HFFc6 (cell line): ENCODE data around the gene MEI1. TPM values are rescaled to one million over a fixed set of nuclear protein-coding genes. Genes with fewer than 3 reads are reported as not detected.

Experiments
- DNase-seq: peaks from one replicate; pipeline ENCODE4 v3.0.0-alpha.2; 2018
- H3K27ac Mint-ChIP-seq: 2 replicates; pipeline ENCODE4 v1.8.0; 2020; ENCODE audit warnings: mild to moderate bottlenecking, mixed read lengths
- H3K27me3 Mint-ChIP-seq: 2 replicates; pipeline ENCODE4 v1.8.0; 2021; ENCODE audit warnings: mild to moderate bottlenecking, moderate library complexity, mixed read lengths; ENCODE audit not compliant: insufficient read depth
- H3K36me3 Mint-ChIP-seq: 2 replicates; pipeline ENCODE4 v1.8.0; 2021; ENCODE audit warnings: low read depth, mixed read lengths
- H3K4me1 Mint-ChIP-seq: 2 replicates; pipeline ENCODE4 v1.8.0; 2020; ENCODE audit warnings: low read depth, mixed read lengths
- H3K4me3 Mint-ChIP-seq: 2 replicates; pipeline ENCODE4 v1.8.0; 2020; ENCODE audit warnings: mild to moderate bottlenecking, moderate library complexity, mixed read lengths
- H3K9me3 Mint-ChIP-seq: 2 replicates; pipeline ENCODE4 v1.8.0; 2020; ENCODE audit warnings: mild to moderate bottlenecking, mixed read lengths
- total RNA-seq, 6 experiments: library from RNA; stranded (reverse); fragmentation: NEBNext Ultra II Directional; extraction: Animal tissue kit (Norgen Biotek cat#: 25700); gene quantifications; 2 replicates in 1 of 6; 3 replicates in 5 of 6; pipeline ENCODE4 v1.2.3, GENCODE V29; 2021
- TF ChIP-seq, protein P1 (sequence below): fragments of 200-600 bp; sonication (generic); IDR thresholded peaks from 2 replicates; pipeline ENCODE4 v1.5.0; 2021; ENCODE audit warnings: antibody characterized with exemption, mild to moderate bottlenecking

The MEI1 gene
- total RNA-seq, 6 experiments from 2014 or later = 0.24 to 0.53 (median 0.34) TPM; not detected in 2

DNA sequence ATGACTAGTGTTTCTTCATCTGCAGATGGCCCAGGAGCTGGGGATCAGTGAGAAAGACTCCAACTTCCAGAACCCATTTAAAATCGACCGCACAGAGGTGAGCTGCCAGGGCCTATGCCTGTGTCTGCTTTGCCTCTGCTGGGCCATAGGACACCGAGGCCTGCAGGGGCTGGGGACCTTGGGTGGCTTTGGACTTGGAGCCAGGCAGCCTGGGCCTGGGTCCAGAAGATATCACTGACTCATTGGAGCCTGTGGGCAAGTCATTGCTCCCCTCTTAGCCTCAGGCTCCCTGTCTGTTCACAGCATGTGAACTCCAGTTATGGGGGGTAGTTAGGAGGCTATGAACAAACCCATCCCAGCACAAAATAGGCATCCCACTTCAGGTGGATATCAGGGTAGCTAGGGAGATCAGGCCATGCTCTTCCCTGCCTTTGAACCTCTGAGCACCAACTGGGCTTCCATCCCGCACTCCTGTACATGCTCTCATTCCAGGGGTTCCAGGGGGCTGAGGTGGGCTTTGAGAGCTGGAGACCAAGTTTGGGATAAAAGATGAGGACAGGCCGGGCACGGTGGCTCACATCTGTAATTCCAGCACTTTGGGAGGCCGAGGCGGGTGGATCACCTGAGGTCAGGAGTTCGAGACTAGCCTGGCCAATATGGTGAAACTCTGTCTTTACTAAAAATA lies 114.6 kb downstream of the MEI1 start:
- TF ChIP-seq, protein P1, sequence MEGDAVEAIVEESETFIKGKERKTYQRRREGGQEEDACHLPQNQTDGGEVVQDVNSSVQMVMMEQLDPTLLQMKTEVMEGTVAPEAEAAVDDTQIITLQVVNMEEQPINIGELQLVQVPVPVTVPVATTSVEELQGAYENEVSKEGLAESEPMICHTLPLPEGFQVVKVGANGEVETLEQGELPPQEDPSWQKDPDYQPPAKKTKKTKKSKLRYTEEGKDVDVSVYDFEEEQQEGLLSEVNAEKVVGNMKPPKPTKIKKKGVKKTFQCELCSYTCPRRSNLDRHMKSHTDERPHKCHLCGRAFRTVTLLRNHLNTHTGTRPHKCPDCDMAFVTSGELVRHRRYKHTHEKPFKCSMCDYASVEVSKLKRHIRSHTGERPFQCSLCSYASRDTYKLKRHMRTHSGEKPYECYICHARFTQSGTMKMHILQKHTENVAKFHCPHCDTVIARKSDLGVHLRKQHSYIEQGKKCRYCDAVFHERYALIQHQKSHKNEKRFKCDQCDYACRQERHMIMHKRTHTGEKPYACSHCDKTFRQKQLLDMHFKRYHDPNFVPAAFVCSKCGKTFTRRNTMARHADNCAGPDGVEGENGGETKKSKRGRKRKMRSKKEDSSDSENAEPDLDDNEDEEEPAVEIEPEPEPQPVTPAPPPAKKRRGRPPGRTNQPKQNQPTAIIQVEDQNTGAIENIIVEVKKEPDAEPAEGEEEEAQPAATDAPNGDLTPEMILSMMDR = no peak
- DNase-seq = no peak
- Mint-ChIP-seq H3K36me3 (peaks cover 5% of the 10 kb centered on the region; the same call in 1 of the 2 replicates), H3K27me3 (no peaks in the 10 kb centered on the region; the same call in 1 of the 2 replicates), H3K27ac (no peak overlapping the region), H3K4me3 (no peak overlapping the region), H3K9me3 (no peaks in the 10 kb centered on the region), H3K4me1 (peaks cover 7% of the 10 kb centered on the region; the same call in 1 of the 2 replicates)

GRCh38 chr22:41815716-41816115 lies 116.4 kb downstream of the MEI1 start:
- DNase-seq = no peak
- Mint-ChIP-seq H3K4me1 (peaks cover 7% of the 10 kb centered on the region; the same call in 1 of the 2 replicates), H3K27me3 (no peaks in the 10 kb centered on the region; the same call in 1 of the 2 replicates), H3K4me3 (no peak overlapping the region), H3K36me3 (peaks cover 5% of the 10 kb centered on the region; the same call in 1 of the 2 replicates), H3K9me3 (no peaks in the 10 kb centered on the region), H3K27ac (no peak overlapping the region)
- TF ChIP-seq, protein P1 = no peak

DNA sequence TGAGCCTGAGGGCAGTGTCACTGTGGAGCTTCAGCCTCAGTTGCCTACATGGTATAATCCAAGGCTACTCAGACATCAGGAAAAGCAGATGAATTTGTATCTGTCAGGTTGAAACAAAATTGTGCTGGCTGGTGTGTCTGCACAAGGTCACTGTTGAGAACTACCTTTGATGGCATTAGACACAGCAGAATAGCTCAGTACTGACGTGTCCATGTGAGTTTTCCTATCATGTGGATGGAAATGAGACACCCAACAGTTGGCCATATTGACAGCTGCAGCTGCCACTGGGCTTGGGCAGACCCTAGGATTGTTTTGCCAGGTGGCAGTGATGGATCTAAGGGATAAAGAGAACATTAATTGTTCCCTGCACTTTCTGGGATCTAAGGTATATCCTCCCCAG lies 116.9 kb downstream of the MEI1 start:
- TF ChIP-seq, protein P1 = no peak
- no peak for DNase-seq
- peaks cover 7% of the 10 kb centered on the region; the same call in 1 of the 2 replicates for H3K4me1 Mint-ChIP-seq
- no peaks in the 10 kb centered on the region; the same call in none of the 2 replicates for H3K27me3 Mint-ChIP-seq
- H3K4me3 Mint-ChIP-seq = no peak overlapping the region
- H3K9me3 Mint-ChIP-seq = no peaks in the 10 kb centered on the region
- peaks cover 5% of the 10 kb centered on the region; the same call in 1 of the 2 replicates for H3K36me3 Mint-ChIP-seq
- no peak overlapping the region for H3K27ac Mint-ChIP-seq

DNA sequence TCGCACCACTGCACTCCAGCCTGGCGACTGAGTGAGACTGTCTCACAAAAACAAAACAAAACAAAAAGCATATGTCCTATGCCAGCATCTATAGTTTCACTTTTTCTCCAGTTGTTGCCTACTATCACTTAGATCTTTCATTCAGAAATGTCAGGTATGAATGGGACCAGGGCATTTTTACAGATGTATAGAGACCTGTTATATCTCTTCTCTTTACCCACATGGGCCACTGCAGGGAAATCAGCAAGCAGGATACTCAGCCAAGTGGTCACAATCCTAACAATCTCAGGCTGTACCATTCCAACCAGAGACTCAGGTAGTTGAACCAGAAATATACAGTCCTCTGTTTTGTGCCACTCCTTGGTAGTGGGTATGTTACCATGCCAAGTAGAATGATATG lies 117.6 kb downstream of the MEI1 start:
- Mint-ChIP-seq H3K36me3 (peaks cover 5% of the 10 kb centered on the region; the same call in 1 of the 2 replicates), H3K27ac (no peak overlapping the region), H3K27me3 (peaks cover 3% of the 10 kb centered on the region), H3K4me3 (no peak overlapping the region), H3K9me3 (no peaks in the 10 kb centered on the region), H3K4me1 (peaks cover 12% of the 10 kb centered on the region)
- TF ChIP-seq, protein P1 = no peak
- no peak for DNase-seq

GRCh38 chr22:41818011-41818410 lies 118.7 kb downstream of the MEI1 start:
- Mint-ChIP-seq H3K9me3 (no peaks in the 10 kb centered on the region), H3K27me3 (peaks cover 3% of the 10 kb centered on the region), H3K36me3 (peaks cover 5% of the 10 kb centered on the region; the same call in 1 of the 2 replicates), H3K4me1 (peaks cover 23% of the 10 kb centered on the region), H3K4me3 (no peak overlapping the region), H3K27ac (no peak overlapping the region)
- TF ChIP-seq, protein P1 = no peak
- DNase-seq = no peak
